GM13976 (cell line): ENCODE data around the gene NCK2.
A peak's percentile ranks its signal among the peaks of the same experiment; 100 is the strongest.

Experiments
- DNase-seq: peaks from one replicate; pipeline ENCODE4 v3.0.0; 2012; ENCODE audit warnings: low spot score
- CTCF ChIP-seq: IDR thresholded peaks from 2 replicates; pipeline ENCODE4 v1.5.1; 2012; ENCODE audit warnings: borderline replicate concordance, mild to moderate bottlenecking; ENCODE audit not compliant: insufficient read depth; ENCODE audit errors: extremely low read depth, missing control alignments, control extremely low read depth
- in situ Hi-C: fragments of 300-500 bp; cut with MboI; formaldehyde crosslinking; loops from one replicate; pipeline ENCODE4 v1.12.0; 2022; ENCODE audit warnings: low sequenced_read_pairs, mixed read lengths, inconsistent platforms; ENCODE audit not compliant: unreplicated experiment

Gene NCK2

GRCh38 chr2:105821428-105822125 lies 76.9 kb downstream of the NCK2 start:
- TF ChIP-seq CTCF, result no peak
- DNase-seq, result no peak
- in situ Hi-C loops, result no loop called here

GRCh38 chr2:105822186-105822585 lies 77.5 kb downstream of the NCK2 start:
- in situ Hi-C loops, result no loop called here
- no peak for TF ChIP-seq CTCF
- peak; percentile 70 for DNase-seq

GRCh38 chr2:105824446-105824845 lies 79.7 kb downstream of the NCK2 start:
- in situ Hi-C loops, result no loop called here
- TF ChIP-seq CTCF, result no peak
- DNase-seq, result no peak

- in situ Hi-C loops, result no loop called here
- TF ChIP-seq CTCF, result no peak
Observed at GRCh38 chr2:105827351-105828096, 82.8 kb downstream of the NCK2 start.

GRCh38 chr2:105828558-105828957 lies 83.8 kb downstream of the NCK2 start:
- DNase-seq, result no peak
- TF ChIP-seq CTCF, result no peak
- in situ Hi-C loops, result no loop called here

More at GRCh38 chr2:105827351-105828096, 82.8 kb downstream of the NCK2 start:
- DNase-seq, result no peak

GRCh38 chr2:105834931-105835330 lies 90.2 kb downstream of the NCK2 start:
- in situ Hi-C loops, result no loop called here
- DNase-seq, result no peak
- no peak for TF ChIP-seq CTCF
